GM23338 (cell line): ENCODE results near the gene ARSI. TPM values are rescaled to one million over a fixed set of nuclear protein-coding genes. Genes with fewer than 3 reads are reported as not detected.

Experiments
- ATAC-seq: fragments of 200-7000 bp; cut with Tn5 transposase; 3 replicates; pipeline ENCODE4 v1.9.1; 2020
- DNase-seq: peaks from one replicate; pipeline ENCODE4 v3.0.0-alpha.2; 2015; ENCODE audit warnings: low spot score
- H2AFZ ChIP-seq: fragments of 200-600 bp; sonication (generic); 2 replicates; pipeline ENCODE4 v1.8.0; 2016; ENCODE audit warnings: antibody characterized with exemption, mild to moderate bottlenecking, moderate library complexity
- H3F3A ChIP-seq: fragments of 200-600 bp; sonication (generic); replicated peaks from 2 replicates; pipeline ENCODE4 v1.8.0; 2017; ENCODE audit warnings: antibody characterized with exemption, mixed run types, low read depth
- H3K27ac ChIP-seq: fragments of 200-600 bp; sonication (generic); 2 replicates; pipeline ENCODE4 v1.6.1; 2016; ENCODE audit warnings: low read depth
- H3K27me3 ChIP-seq: fragments of 200-600 bp; sonication (generic); 2 replicates; pipeline ENCODE4 v1.8.0; 2016; ENCODE audit warnings: mild to moderate bottlenecking, mixed run types, moderate library complexity; ENCODE audit not compliant: insufficient read depth
- H3K36me3 ChIP-seq: fragments of 200-600 bp; sonication (generic); 2 replicates; pipeline ENCODE4 v1.8.0; 2016; ENCODE audit warnings: mild to moderate bottlenecking; ENCODE audit not compliant: insufficient read depth
- H3K4me1 ChIP-seq: fragments of 200-600 bp; sonication (generic); 2 replicates; pipeline ENCODE4 v1.8.0; 2016; ENCODE audit warnings: mild to moderate bottlenecking, moderate library complexity; ENCODE audit not compliant: insufficient read depth
- H3K4me2 ChIP-seq: fragments of 200-600 bp; sonication (generic); 2 replicates; pipeline ENCODE4 v1.7.1; 2017; ENCODE audit warnings: mixed run types
- H3K4me3 ChIP-seq: fragments of 200-600 bp; sonication (generic); 2 replicates; pipeline ENCODE4 v1.6.1; 2016; ENCODE audit warnings: mixed run types
- H3K79me2 ChIP-seq: fragments of 200-600 bp; sonication (generic); replicated peaks from 2 replicates; pipeline ENCODE4 v1.8.0; 2017; ENCODE audit warnings: mild to moderate bottlenecking; ENCODE audit not compliant: insufficient read depth
- H3K9me2 ChIP-seq: fragments of 200-600 bp; sonication (generic); 2 replicates; pipeline ENCODE4 v1.8.0; 2017; ENCODE audit not compliant: insufficient read depth
- H4K20me1 ChIP-seq: fragments of 200-600 bp; sonication (generic); replicated peaks from 2 replicates; pipeline ENCODE4 v1.8.0; 2017; ENCODE audit warnings: mild to moderate bottlenecking; ENCODE audit not compliant: insufficient read depth
- H3K27ac Mint-ChIP-seq: 2 replicates; pipeline ENCODE4 v1.8.0; 2020; ENCODE audit warnings: inconsistent platforms, mild to moderate bottlenecking, moderate library complexity, mixed read lengths
- H3K27me3 Mint-ChIP-seq: 3 replicates; pipeline ENCODE4 v1.8.0; 2022; ENCODE audit warnings: low read depth, mild to moderate bottlenecking, moderate library complexity, mixed read lengths, inconsistent platforms; ENCODE audit not compliant: insufficient read depth, poor library complexity
- H3K36me3 Mint-ChIP-seq: 3 replicates; pipeline ENCODE4 v1.8.0; 2021; ENCODE audit warnings: low read depth, mild to moderate bottlenecking, inconsistent platforms, moderate library complexity, mixed read lengths
- H3K4me1 Mint-ChIP-seq: 3 replicates; pipeline ENCODE4 v1.8.0; 2020; ENCODE audit warnings: mild to moderate bottlenecking, inconsistent platforms, mixed read lengths
- H3K4me3 Mint-ChIP-seq: 3 replicates; pipeline ENCODE4 v1.8.0; 2021; ENCODE audit warnings: moderate library complexity, mild to moderate bottlenecking, inconsistent platforms, mixed read lengths
- H3K9me3 Mint-ChIP-seq: 3 replicates; pipeline ENCODE4 v1.8.0; 2020; ENCODE audit warnings: moderate library complexity, mild to moderate bottlenecking, inconsistent platforms, mixed read lengths
- CREB1 ChIP-seq: fragments of 250-450 bp; sonication (Bioruptor Pico); IDR thresholded peaks from 2 replicates; pipeline ENCODE4 v1.5.0; 2020; ENCODE audit warnings: low read depth, mild to moderate bottlenecking, moderate library complexity
- ETS1 ChIP-seq: IDR thresholded peaks from 2 replicates; pipeline ENCODE4 v1.6.1; 2016; ENCODE audit warnings: antibody characterized with exemption
- EZH2 ChIP-seq: fragments of 200-600 bp; sonication (generic); IDR thresholded peaks from one replicate; pipeline ENCODE4 v1.8.0; 2017; ENCODE audit warnings: antibody characterized with exemption, mild to moderate bottlenecking, low read depth; ENCODE audit not compliant: unreplicated experiment
- EZH2phosphoT487 ChIP-seq: fragments of 200-600 bp; sonication (generic); IDR thresholded peaks from one replicate; pipeline ENCODE4 v1.8.1; 2018; ENCODE audit warnings: antibody characterized with exemption; ENCODE audit not compliant: unreplicated experiment
- JUNB ChIP-seq: IDR thresholded peaks from one replicate; pipeline ENCODE4 v1.6.1; 2016; ENCODE audit warnings: antibody characterized with exemption; ENCODE audit not compliant: unreplicated experiment
- NANOG ChIP-seq: IDR thresholded peaks from 2 replicates; pipeline ENCODE4 v1.6.1; 2016; ENCODE audit warnings: antibody characterized with exemption, borderline replicate concordance
- POLR2AphosphoS5 ChIP-seq: IDR thresholded peaks from 2 replicates; pipeline ENCODE4 v1.6.1; 2016; ENCODE audit warnings: antibody characterized with exemption, low read depth
- REST ChIP-seq: IDR thresholded peaks from one replicate; pipeline ENCODE4 v1.6.1; 2018; ENCODE audit warnings: antibody characterized with exemption; ENCODE audit not compliant: unreplicated experiment
- STAT1 ChIP-seq: IDR thresholded peaks from one replicate; pipeline ENCODE4 v1.6.1; 2016; ENCODE audit warnings: antibody characterized with exemption; ENCODE audit not compliant: unreplicated experiment
- ZNF114 ChIP-seq: fragments of 250-450 bp; sonication (Bioruptor Pico); IDR thresholded peaks from 2 replicates; pipeline ENCODE4 v1.5.0; 2020; ENCODE audit warnings: mild to moderate bottlenecking, moderate library complexity
- ZNF331 ChIP-seq: fragments of 250-450 bp; sonication (Bioruptor Pico); IDR thresholded peaks from 2 replicates; pipeline ENCODE4 v1.5.0; 2020; ENCODE audit warnings: low read depth, mild to moderate bottlenecking, moderate library complexity
- ZNF462 ChIP-seq: fragments of 250-450 bp; sonication (Bioruptor Pico); IDR thresholded peaks from 2 replicates; pipeline ENCODE4 v1.5.0; 2020; ENCODE audit warnings: mild to moderate bottlenecking, moderate library complexity
- polyA plus RNA-seq: library from polyadenylated mRNA; unstranded; fragments of >200 nt; fragmentation: Nextera tagmentation; extraction: Ambion mirVana; gene quantifications from 2 replicates; pipeline ENCODE4 v1.2.1, GENCODE V29; 2016
- total RNA-seq: library from RNA; depleted of rRNA; stranded (reverse); fragments of >200 nt; shearing (Covaris generic); gene quantifications from 2 replicates; pipeline ENCODE4 v1.2.3, GENCODE V29; 2014
- TF ChIP-seq, protein P1 (sequence below), 2 experiments: fragments of 200-600 bp in 1 of 2; sonication (generic) in 1 of 2; conservative IDR thresholded peaks; 2 replicates each; pipeline versions ENCODE4 v1.5.1 to v1.6.1; 2016 to 2017; ENCODE audit warnings: antibody characterized with exemption in 2 of 2, low read depth in 2 of 2, mild to moderate bottlenecking in 2 of 2, moderate library complexity in 1 of 2

The ARSI gene
- total and polyA plus RNA-seq, 2 experiments from 2014 or later = 0.99 to 6.9 TPM

DNA sequence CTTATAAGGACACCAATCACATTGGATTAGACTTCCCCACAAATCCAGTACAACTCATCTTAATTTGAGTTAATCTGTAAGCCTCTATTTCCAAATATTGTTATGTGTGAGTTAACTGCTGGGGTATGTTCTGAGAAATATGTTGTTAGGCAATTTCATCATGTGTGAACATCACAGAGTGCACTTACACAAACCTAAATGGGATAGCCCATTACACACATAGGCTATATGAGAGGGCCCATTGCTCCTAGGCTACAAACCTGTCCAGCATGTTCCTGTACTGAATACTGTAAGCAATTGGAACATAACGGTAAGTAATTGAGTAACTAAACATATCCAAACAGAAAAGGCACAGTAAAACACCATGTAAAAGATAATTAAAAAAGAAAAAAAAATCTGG, 19.1 kb upstream of the ARSI start:
- peaks cover 11% of the 10 kb centered on the region for H3K4me1 Mint-ChIP-seq
- H3K36me3 Mint-ChIP-seq = no peaks in the 10 kb centered on the region
- no peak overlapping the region for H3K4me3 ChIP-seq
- H3K79me2 ChIP-seq = no peaks in the 10 kb centered on the region
- H3K4me1 ChIP-seq = no peaks in the 10 kb centered on the region
- no peak overlapping the region for H3K27ac ChIP-seq
- no peaks in the 10 kb centered on the region for H3K9me3 Mint-ChIP-seq
- H3K27me3 Mint-ChIP-seq = peaks cover 9% of the 10 kb centered on the region
- H3K36me3 ChIP-seq = no peaks in the 10 kb centered on the region
- no peaks in the 10 kb centered on the region for H3K27me3 ChIP-seq
- DNase-seq (no peak), ATAC-seq (no peak)
- H3K4me3 Mint-ChIP-seq = no peak overlapping the region
- no peaks in the 10 kb centered on the region for H3F3A ChIP-seq
- H2AFZ ChIP-seq = no peak overlapping the region
- H3K4me2 ChIP-seq = no peak overlapping the region
- H4K20me1 ChIP-seq = no peaks in the 10 kb centered on the region
- no peaks in the 10 kb centered on the region for H3K9me2 ChIP-seq
- TF ChIP-seq ETS1 = no peak
- TF ChIP-seq, protein P1, sequence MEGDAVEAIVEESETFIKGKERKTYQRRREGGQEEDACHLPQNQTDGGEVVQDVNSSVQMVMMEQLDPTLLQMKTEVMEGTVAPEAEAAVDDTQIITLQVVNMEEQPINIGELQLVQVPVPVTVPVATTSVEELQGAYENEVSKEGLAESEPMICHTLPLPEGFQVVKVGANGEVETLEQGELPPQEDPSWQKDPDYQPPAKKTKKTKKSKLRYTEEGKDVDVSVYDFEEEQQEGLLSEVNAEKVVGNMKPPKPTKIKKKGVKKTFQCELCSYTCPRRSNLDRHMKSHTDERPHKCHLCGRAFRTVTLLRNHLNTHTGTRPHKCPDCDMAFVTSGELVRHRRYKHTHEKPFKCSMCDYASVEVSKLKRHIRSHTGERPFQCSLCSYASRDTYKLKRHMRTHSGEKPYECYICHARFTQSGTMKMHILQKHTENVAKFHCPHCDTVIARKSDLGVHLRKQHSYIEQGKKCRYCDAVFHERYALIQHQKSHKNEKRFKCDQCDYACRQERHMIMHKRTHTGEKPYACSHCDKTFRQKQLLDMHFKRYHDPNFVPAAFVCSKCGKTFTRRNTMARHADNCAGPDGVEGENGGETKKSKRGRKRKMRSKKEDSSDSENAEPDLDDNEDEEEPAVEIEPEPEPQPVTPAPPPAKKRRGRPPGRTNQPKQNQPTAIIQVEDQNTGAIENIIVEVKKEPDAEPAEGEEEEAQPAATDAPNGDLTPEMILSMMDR (conservative IDR thresholded peaks at IDR 0.05; ENCODE audit: low read depth in 2 of 2) = no peak
- TF ChIP-seq ZNF114 (CRISPR knock-in tag) = no peak
- TF ChIP-seq ZNF331 (CRISPR knock-in tag) = no peak
- TF ChIP-seq JUNB = no peak
- TF ChIP-seq POLR2AphosphoS5 = no peak
- TF ChIP-seq NANOG = no peak
- TF ChIP-seq REST = no peak
- no peak for TF ChIP-seq EZH2
- no peak for TF ChIP-seq ZNF462 (CRISPR knock-in tag)
- no peak for TF ChIP-seq STAT1
- no peak for TF ChIP-seq CREB1
- no peak for TF ChIP-seq EZH2phosphoT487
- H3K27ac Mint-ChIP-seq = no peak overlapping the region
